NCI-H526 treated with DMSO at 0.1 percent for 48 hours (cell line): Measurements from ENCODE around the gene STPG3.
A peak's percentile ranks its signal among the peaks of the same experiment; 100 is the strongest.

Source experiments
- DNase-seq: peaks from one replicate; lab custom pipeline; 2025; lab: John Stamatoyannopoulos, UW

STPG3 gene

DNA sequence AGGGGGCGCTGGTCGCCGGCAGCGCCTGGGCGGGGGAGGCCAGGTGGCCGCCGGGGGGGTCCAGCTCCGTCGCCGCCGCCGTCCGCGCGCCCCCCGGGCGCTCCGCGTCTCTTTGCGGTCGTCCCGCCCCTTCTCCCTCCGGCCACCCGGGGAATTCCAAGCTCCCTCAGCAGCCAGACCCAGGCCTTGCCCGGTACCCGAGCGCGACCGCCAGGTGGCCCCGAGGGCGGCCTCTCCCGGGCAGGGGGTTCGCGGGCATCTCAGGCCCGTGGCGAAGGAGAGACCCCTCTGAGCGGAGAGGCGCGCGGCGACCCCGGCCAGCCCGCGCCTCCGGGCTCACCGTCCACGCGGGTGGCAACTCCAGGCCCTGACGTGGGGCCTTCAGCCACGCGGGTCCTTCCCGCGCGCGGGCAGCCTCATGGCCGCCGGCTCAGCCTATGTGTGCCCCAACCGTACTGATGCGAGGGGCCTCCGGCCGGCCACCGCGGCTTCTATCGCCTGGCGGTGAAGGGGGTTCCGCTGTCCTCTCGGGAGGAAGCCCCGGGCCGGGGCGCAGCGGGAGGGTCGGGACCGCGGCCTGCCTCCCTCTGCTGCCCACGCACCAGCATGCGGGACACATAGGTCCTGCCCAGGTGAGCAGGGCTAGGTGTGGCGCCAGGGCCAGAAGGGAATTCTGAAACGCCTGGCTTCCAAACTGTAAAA, 51.5 kb downstream of the STPG3 start:
- DNase-seq, result peak; percentile 37
